GM21786 (cell line): ENCODE results near the gene LRP1-AS.
"Not testable (repeated sequence)": the region's sequence is repeated elsewhere in the genome, so short reads cannot be mapped to it uniquely, and the experiment has no call there.

Experiments used
- ATAC-seq: cut with Tn5 transposase; IDR thresholded peaks from one replicate; pipeline ENCODE4 v1.9.1; 2021; ENCODE audit not compliant: unreplicated experiment

LRP1-AS gene

GRCh38 chr12:57123813-57124212 is 23.6 kb downstream of the LRP1-AS start:
- no peak for ATAC-seq

- ATAC-seq: not testable (repeated sequence)
Measured at GRCh38 chr12:57120718-57121117, 26.7 kb downstream of the LRP1-AS start.

- ATAC-seq: no peak
Measured at GRCh38 chr12:57119294-57120085, 27.9 kb downstream of the LRP1-AS start.

- no peak for ATAC-seq
Measured at GRCh38 chr12:57118711-57119271, 28.6 kb downstream of the LRP1-AS start.

GRCh38 chr12:57116580-57117281 is 30.7 kb downstream of the LRP1-AS start:
- no peak for ATAC-seq

- peak; percentile 52 for ATAC-seq
Measured at GRCh38 chr12:57112492-57113294, 34.7 kb downstream of the LRP1-AS start.

- ATAC-seq: peak; percentile 57
Measured at GRCh38 chr12:57111031-57111734, 36.2 kb downstream of the LRP1-AS start, which contains the start of gene STAT6. STAT6 (minus strand) TSS chr12:57111362; CDS start chr12:57108278, 3,084 bp downstream.

GRCh38 chr12:57110104-57111030 is 37.1 kb downstream of the LRP1-AS start:
- ATAC-seq: peak; percentile 41

- no peak for ATAC-seq
Measured at GRCh38 chr12:57109207-57110103, 38.0 kb downstream of the LRP1-AS start.

- ATAC-seq: no peak
Measured at GRCh38 chr12:57107456-57108155, 39.8 kb downstream of the LRP1-AS start.

GRCh38 chr12:57106021-57106708 is 41.3 kb downstream of the LRP1-AS start:
- no peak for ATAC-seq

GRCh38 chr12:57105011-57105753 is 42.2 kb downstream of the LRP1-AS start:
- no peak for ATAC-seq

- no peak for ATAC-seq
Measured at GRCh38 chr12:57104292-57104910, 43.0 kb downstream of the LRP1-AS start.

- ATAC-seq: no peak
Measured at GRCh38 chr12:57103856-57104255, 43.6 kb downstream of the LRP1-AS start.

GRCh38 chr12:57101892-57102695 is 45.3 kb downstream of the LRP1-AS start:
- ATAC-seq: no peak
